ENCODE data around the gene NUDT2. TPM values are rescaled to one million over a fixed set of nuclear protein-coding genes. Genes with fewer than 3 reads are reported as not detected.

The NUDT2 gene
- total and polyA plus RNA-seq, 10 of the 15 experiments (the other 5 are each of a cell fraction or from before 2014, with no cell fraction given) = 24.5 to 55.1 (median 33.6) TPM

DNA sequence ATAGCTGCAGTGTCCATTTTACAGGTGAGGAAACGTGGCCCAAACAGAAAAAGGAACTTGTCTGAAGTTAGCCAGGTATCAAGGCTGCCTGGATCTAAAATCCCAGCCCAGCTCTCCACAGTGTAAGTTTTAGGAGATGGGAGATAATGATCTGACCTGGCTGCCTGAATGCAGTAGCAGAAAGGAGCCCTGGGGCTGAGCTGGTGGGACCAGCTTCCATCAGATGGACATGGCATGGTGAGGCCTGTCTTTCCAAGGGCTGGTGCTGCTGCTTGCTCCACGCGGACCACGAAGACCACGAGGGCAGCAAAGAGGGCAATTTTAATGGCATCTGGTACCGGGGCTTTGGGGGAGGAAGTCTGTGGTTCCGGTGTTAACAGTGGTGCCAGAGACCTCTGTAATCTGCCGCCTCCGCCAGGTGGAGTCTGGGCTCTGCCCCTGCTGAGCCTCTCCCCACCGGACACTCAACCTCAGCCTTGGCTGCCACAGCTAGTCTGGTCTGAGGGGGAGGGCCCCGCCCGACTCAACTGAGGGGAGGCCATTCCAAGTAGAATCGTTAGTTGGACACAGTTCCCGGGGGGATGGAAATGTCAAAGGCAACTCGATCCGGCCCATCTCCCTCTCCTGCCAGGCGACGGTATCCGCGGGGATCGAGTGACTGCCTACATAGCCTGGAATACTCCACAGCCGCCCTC is 46.7 kb downstream of the NUDT2 start:
- in situ Hi-C loops (cut with MboI) = no loop called here
- Histone ChIP-seq H3K27ac (ENCODE audit: control insufficient read depth, insufficient read depth) (no peak overlapping the region), H3K27me3 (replicated peaks in 1 of 2; ENCODE audit: control insufficient read depth in 2 of 2, insufficient read depth in 2 of 2, low read length in 1 of 2) (peaks cover 2% of the 10 kb centered on the region in 2 experiments; a peak in 3 of 4 replicates), H2AFZ (ENCODE audit: control insufficient read depth, low read depth, low read length) (peak overlapping the region; percentile 92), H3K9me3 (replicated peaks; ENCODE audit: control insufficient read depth, insufficient read depth, low read length) (no peaks in the 10 kb centered on the region; the same call in 2 of the 3 replicates), H3K36me3 (ENCODE audit: control insufficient read depth in 2 of 2, insufficient read depth in 2 of 2, low read length in 1 of 2) (no peaks in the 10 kb centered on the region), H4K20me1 (ENCODE audit: control insufficient read depth, insufficient read depth) (no peaks in the 10 kb centered on the region), H3K9ac (ENCODE audit: control insufficient read depth, insufficient read depth, low read length) (peak overlapping the region; percentile 37; the same call in 1 of the 2 replicates), H3K4me1 (ENCODE audit: control insufficient read depth, insufficient read depth, low read length) (peaks cover 19% of the 10 kb centered on the region), H3K79me2 (ENCODE audit: control insufficient read depth, insufficient read depth, low read length) (no peaks in the 10 kb centered on the region), H3K4me2 (ENCODE audit: control insufficient read depth, insufficient read depth) (peak overlapping the region; percentile 99), H3K4me3 (peak overlapping the region; percentile 68)
- peak; percentile 61 for ATAC-seq
- BruUV-seq (replicated peaks) = no TSS peak
- FAIRE-seq = no peak
- TF ChIP-seq, protein P1, sequence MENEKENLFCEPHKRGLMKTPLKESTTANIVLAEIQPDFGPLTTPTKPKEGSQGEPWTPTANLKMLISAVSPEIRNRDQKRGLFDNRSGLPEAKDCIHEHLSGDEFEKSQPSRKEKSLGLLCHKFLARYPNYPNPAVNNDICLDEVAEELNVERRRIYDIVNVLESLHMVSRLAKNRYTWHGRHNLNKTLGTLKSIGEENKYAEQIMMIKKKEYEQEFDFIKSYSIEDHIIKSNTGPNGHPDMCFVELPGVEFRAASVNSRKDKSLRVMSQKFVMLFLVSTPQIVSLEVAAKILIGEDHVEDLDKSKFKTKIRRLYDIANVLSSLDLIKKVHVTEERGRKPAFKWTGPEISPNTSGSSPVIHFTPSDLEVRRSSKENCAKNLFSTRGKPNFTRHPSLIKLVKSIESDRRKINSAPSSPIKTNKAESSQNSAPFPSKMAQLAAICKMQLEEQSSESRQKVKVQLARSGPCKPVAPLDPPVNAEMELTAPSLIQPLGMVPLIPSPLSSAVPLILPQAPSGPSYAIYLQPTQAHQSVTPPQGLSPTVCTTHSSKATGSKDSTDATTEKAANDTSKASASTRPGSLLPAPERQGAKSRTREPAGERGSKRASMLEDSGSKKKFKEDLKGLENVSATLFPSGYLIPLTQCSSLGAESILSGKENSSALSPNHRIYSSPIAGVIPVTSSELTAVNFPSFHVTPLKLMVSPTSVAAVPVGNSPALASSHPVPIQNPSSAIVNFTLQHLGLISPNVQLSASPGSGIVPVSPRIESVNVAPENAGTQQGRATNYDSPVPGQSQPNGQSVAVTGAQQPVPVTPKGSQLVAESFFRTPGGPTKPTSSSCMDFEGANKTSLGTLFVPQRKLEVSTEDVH (IDR thresholded peaks at IDR 0.05; ENCODE audit: low read depth, partially characterized antibody) = no peak
- TF ChIP-seq, protein P2, sequence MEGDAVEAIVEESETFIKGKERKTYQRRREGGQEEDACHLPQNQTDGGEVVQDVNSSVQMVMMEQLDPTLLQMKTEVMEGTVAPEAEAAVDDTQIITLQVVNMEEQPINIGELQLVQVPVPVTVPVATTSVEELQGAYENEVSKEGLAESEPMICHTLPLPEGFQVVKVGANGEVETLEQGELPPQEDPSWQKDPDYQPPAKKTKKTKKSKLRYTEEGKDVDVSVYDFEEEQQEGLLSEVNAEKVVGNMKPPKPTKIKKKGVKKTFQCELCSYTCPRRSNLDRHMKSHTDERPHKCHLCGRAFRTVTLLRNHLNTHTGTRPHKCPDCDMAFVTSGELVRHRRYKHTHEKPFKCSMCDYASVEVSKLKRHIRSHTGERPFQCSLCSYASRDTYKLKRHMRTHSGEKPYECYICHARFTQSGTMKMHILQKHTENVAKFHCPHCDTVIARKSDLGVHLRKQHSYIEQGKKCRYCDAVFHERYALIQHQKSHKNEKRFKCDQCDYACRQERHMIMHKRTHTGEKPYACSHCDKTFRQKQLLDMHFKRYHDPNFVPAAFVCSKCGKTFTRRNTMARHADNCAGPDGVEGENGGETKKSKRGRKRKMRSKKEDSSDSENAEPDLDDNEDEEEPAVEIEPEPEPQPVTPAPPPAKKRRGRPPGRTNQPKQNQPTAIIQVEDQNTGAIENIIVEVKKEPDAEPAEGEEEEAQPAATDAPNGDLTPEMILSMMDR (IDR thresholded peaks at IDR 0.05 in 2 of 3, conservative IDR thresholded peaks at IDR 0.05 in 1 of 3; ENCODE audit: control insufficient read depth in 2 of 3, extremely low read depth in 1 of 3, insufficient read depth in 1 of 3, low read depth in 3 of 3, low read length in 3 of 3) = peak in 1 of 3 experiments; percentile 17; a peak in 2 of 6 replicates
- no peak for DNase-seq (ENCODE audit: low read depth, low spot score)
- SMC1A ChIA-PET (ENCODE audit: uncharacterized antibody, unreplicated experiment) = interaction anchor here (0.8 to 8.7 kb wide), 2 partner anchors 15 to 43 kb away, joined by 3 to 73 read pairs; no protein-coding TSS in a partner anchor
- WGBS (ENCODE audit: insufficient coverage, insufficient replicate concordance, low lambda C conversion rate, missing lambda C conversion rate) = 5% methylated on average over 22 of the region's 22 CpGs
- POLR2A ChIA-PET = no interaction called here
- RAD21 ChIA-PET (ENCODE audit: unreplicated experiment) = interaction anchor here (1.8 kb wide), 1 partner anchor 43 kb away, joined by 7 read pairs; no protein-coding TSS in a partner anchor
- intact Hi-C loops (cut with micrococcal nuclease; ENCODE audit: unreplicated experiment) = loop anchor here (5.0 kb wide), 1 partner anchor 124 kb away; no protein-coding TSS in a partner anchor
- CTCF ChIA-PET = interaction anchor here (0.8 to 7.9 kb wide), 5 partner anchors 28 to 258 kb away, joined by 3 to 134 read pairs (median 4); no protein-coding TSS in a partner anchor
